ENCODE data around the gene P2RY2. TPM values are rescaled to one million over a fixed set of nuclear protein-coding genes. Genes with fewer than 3 reads are reported as not detected.

P2RY2 gene
- total RNA-seq, 1 experiment from 2014 or later: 1.2 TPM

DNA sequence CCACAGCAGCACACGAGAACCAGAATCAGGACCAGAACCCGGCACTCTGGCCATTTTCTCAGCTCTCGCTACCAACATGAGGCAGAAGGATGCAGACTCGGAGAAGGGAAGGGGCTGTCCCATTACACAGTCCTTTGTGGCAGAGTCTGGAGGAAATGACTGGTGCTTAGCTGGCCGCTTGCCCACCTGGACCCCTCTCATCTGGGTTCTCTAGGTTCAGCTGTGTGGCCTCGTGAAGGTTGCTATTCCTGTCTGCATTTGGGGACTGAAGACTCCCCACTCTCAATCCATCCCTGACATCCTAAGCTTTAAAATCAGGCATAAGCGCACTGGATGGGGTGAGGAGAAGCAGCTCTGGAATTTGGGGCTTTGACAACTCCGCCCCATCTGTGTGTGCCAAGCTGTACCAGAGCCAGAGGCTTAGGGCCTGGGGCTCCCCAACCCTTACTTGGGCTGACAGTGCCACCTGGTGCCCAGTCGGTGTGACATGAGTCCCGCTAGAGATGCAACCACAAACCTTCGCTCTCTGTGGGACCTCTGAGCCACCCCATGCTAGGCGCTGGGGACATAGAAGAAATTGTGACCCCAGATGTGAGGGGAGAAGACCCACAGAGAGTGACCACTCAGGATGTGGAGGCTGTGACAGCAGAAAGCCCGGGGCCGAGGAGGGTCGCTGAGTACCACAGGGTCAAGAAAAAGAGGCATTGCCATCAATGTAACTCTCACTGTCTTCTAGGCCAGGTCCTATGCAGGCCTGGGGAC lies 40.1 kb upstream of the P2RY2 start:
- Mint-ChIP-seq H3K4me1 (no peaks in the 10 kb centered on the region), H3K27me3 (ENCODE audit: low read depth) (no peaks in the 10 kb centered on the region; the same call in 1 of the 2 replicates), H3K27ac (no peak overlapping the region), H3K4me3 (no peak overlapping the region), H3K36me3 (no peaks in the 10 kb centered on the region), H3K9me3 (peaks cover 7% of the 10 kb centered on the region; the same call in 1 of the 2 replicates)
- TF ChIP-seq, protein P1, sequence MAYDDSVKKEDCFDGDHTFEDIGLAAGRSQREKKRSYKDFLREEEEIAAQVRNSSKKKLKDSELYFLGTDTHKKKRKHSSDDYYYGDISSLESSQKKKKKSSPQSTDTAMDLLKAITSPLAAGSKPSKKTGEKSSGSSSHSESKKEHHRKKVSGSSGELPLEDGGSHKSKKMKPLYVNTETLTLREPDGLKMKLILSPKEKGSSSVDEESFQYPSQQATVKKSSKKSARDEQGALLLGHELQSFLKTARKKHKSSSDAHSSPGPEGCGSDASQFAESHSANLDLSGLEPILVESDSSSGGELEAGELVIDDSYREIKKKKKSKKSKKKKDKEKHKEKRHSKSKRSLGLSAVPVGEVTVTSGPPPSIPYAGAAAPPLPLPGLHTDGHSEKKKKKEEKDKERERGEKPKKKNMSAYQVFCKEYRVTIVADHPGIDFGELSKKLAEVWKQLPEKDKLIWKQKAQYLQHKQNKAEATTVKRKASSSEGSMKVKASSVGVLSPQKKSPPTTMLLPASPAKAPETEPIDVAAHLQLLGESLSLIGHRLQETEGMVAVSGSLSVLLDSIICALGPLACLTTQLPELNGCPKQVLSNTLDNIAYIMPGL (CRISPR knock-in tag; IDR thresholded peaks at IDR 0.05): no peak
- TF ChIP-seq, protein P2, sequence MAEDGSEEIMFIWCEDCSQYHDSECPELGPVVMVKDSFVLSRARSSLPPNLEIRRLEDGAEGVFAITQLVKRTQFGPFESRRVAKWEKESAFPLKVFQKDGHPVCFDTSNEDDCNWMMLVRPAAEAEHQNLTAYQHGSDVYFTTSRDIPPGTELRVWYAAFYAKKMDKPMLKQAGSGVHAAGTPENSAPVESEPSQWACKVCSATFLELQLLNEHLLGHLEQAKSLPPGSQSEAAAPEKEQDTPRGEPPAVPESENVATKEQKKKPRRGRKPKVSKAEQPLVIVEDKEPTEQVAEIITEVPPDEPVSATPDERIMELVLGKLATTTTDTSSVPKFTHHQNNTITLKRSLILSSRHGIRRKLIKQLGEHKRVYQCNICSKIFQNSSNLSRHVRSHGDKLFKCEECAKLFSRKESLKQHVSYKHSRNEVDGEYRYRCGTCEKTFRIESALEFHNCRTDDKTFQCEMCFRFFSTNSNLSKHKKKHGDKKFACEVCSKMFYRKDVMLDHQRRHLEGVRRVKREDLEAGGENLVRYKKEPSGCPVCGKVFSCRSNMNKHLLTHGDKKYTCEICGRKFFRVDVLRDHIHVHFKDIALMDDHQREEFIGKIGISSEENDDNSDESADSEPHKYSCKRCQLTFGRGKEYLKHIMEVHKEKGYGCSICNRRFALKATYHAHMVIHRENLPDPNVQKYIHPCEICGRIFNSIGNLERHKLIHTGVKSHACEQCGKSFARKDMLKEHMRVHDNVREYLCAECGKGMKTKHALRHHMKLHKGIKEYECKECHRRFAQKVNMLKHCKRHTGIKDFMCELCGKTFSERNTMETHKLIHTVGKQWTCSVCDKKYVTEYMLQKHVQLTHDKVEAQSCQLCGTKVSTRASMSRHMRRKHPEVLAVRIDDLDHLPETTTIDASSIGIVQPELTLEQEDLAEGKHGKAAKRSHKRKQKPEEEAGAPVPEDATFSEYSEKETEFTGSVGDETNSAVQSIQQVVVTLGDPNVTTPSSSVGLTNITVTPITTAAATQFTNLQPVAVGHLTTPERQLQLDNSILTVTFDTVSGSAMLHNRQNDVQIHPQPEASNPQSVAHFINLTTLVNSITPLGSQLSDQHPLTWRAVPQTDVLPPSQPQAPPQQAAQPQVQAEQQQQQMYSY (CRISPR knock-in tag; IDR thresholded peaks at IDR 0.05): no peak
- TF ChIP-seq MXD4 (CRISPR knock-in tag; IDR thresholded peaks at IDR 0.05; ENCODE audit: borderline replicate concordance) (no peak), ZBTB21 (CRISPR knock-in tag; IDR thresholded peaks at IDR 0.05; ENCODE audit: borderline replicate concordance) (no peak), FOXK1 (CRISPR knock-in tag; IDR thresholded peaks at IDR 0.05) (no peak), GABPB1 (CRISPR knock-in tag; IDR thresholded peaks at IDR 0.05) (0 out of 2 replicates have a peak, but pooled peaks have one; percentile 18)
- TF ChIP-seq, protein P3, sequence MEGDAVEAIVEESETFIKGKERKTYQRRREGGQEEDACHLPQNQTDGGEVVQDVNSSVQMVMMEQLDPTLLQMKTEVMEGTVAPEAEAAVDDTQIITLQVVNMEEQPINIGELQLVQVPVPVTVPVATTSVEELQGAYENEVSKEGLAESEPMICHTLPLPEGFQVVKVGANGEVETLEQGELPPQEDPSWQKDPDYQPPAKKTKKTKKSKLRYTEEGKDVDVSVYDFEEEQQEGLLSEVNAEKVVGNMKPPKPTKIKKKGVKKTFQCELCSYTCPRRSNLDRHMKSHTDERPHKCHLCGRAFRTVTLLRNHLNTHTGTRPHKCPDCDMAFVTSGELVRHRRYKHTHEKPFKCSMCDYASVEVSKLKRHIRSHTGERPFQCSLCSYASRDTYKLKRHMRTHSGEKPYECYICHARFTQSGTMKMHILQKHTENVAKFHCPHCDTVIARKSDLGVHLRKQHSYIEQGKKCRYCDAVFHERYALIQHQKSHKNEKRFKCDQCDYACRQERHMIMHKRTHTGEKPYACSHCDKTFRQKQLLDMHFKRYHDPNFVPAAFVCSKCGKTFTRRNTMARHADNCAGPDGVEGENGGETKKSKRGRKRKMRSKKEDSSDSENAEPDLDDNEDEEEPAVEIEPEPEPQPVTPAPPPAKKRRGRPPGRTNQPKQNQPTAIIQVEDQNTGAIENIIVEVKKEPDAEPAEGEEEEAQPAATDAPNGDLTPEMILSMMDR (IDR thresholded peaks at IDR 0.05): peak; percentile 66
- ATAC-seq: peak; percentile 97
- DNase-seq (ENCODE audit: low spot score): peak; percentile 83
- ChIA-PET CTCF (interaction anchor here (0.7 to 7.2 kb wide), 37 partner anchors 8 to 455 kb away, joined by 3 to 83 read pairs (median 4); partner anchors contain the start of genes FCHSD2 and STARD10), POLR2A (interaction anchor here (1.1 kb wide), 1 partner anchor 36 kb away, joined by 3 read pairs; the partner anchor contains the start of gene FCHSD2)

DNA sequence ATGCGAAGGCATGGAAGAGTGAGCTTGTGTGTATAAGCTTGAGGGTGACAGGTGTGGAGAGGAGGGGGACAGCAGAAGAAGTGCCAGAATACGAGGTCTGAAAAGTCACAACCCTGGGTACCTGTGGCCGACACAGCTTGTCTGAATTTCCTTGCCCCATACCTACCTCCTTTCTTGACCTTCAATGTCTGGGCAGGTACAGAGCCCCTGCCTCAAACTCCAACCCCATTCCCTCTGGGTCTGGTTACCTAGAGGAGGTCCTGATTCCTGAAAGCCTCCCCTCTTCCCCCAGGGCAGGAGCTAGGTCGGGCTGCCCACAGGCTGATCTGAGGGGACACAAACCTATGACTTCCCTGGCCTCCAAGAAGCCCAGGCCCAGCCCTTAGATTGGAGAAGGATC lies 39.4 kb upstream of the P2RY2 start:
- no peak for DNase-seq (ENCODE audit: low spot score)
- peaks cover 7% of the 10 kb centered on the region; the same call in 1 of the 2 replicates for H3K9me3 Mint-ChIP-seq
- TF ChIP-seq NFYB (CRISPR knock-in tag; conservative IDR thresholded peaks at IDR 0.05; ENCODE audit: low read depth): no peak
- TF ChIP-seq FOXP1 (CRISPR knock-in tag; IDR thresholded peaks at IDR 0.05; ENCODE audit: borderline replicate concordance): no peak
- TF ChIP-seq, protein P2 (CRISPR knock-in tag; IDR thresholded peaks at IDR 0.05): no peak
- TF ChIP-seq SOX15 (CRISPR knock-in tag; IDR thresholded peaks at IDR 0.05): no peak
- ChIA-PET CTCF (interaction anchor here (0.7 to 7.2 kb wide), 16 partner anchors 9 to 453 kb away, joined by 3 to 83 read pairs (median 6); partner anchors contain the start of gene FCHSD2), POLR2A (no interaction called here)
- H3K4me1 Mint-ChIP-seq: no peaks in the 10 kb centered on the region
- H3K36me3 Mint-ChIP-seq: no peaks in the 10 kb centered on the region
- no peaks in the 10 kb centered on the region; the same call in 1 of the 2 replicates for H3K27me3 Mint-ChIP-seq (ENCODE audit: low read depth)
- H3K4me3 Mint-ChIP-seq: no peak overlapping the region
- no peak overlapping the region for H3K27ac Mint-ChIP-seq
- no peak for ATAC-seq

All from WTC11 (cell line).